ENCODE measurements around the gene ZNF507. TPM values are rescaled to one million over a fixed set of nuclear protein-coding genes. Genes with fewer than 3 reads are reported as not detected.

The ZNF507 gene
- total and polyA plus RNA-seq, 9 donors: 6.4 to 30.5 (median 22.9) TPM

DNA sequence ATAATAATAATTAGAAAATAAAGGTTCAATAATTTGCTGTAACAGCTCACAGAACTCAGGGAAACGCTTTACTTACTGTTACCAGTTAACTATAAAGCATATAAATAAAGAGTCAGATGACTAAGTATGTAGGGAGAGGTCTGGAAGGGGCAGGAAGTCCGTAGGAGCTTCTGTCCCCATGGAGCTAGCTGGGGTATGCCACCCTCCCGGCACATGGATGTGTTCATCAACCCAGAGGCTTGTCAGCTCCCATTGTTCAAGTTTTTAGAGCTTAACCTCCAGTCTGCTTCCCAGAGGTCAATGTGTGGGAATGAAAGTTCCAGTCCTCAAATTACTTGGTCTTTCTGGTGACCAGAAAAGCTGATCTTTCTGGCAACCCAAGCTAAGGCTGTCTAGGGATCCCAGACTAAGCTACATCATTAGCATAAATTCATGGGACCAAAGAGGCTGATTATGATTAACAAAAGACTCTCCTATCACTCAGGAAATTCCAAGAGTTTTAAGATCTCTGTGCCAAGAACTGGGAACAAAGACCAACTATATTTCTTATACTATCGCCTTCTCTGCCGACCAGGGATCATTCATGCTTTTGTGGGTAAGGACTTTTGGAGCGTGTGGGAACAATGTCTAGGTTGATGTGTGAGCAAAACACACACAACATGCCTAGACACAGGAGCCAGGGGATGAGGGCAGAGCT, 31.7 kb upstream of the ZNF507 start:
- intact Hi-C loops (cut with DNase I): no loop called here
- H3K36me3 ChIP-seq: no peaks in the 10 kb centered on the region
- no peak for TF ChIP-seq POLR2A (IDR thresholded peaks at IDR 0.05)
- no peak for TF ChIP-seq EP300 (IDR thresholded peaks at IDR 0.05)
- TF ChIP-seq CTCF (IDR thresholded peaks at IDR 0.05): no peak
- no peaks in the 10 kb centered on the region for H3K27me3 ChIP-seq
- H3K4me1 ChIP-seq (ENCODE audit: insufficient read depth): no peaks in the 10 kb centered on the region
- H3K4me3 ChIP-seq: no peak overlapping the region
- no peak overlapping the region for H3K27ac ChIP-seq
- H3K9me3 ChIP-seq: no peaks in the 10 kb centered on the region
- WGBS, 3 donors: 26 to 32% (median 27%) methylated on average over 6 of the region's 6 CpGs
- no peak for DNase-seq

GRCh38 chr19:32316034-32316433, 29.4 kb upstream of the ZNF507 start:
- no peak overlapping the region for H3K27ac ChIP-seq
- DNase-seq: no peak
- H3K9me3 ChIP-seq: no peaks in the 10 kb centered on the region
- no peaks in the 10 kb centered on the region for H3K27me3 ChIP-seq
- intact Hi-C loops (cut with DNase I): no loop called here
- no peaks in the 10 kb centered on the region for H3K4me1 ChIP-seq (ENCODE audit: insufficient read depth)
- H3K36me3 ChIP-seq: no peaks in the 10 kb centered on the region
- no peak for TF ChIP-seq CTCF (IDR thresholded peaks at IDR 0.05)
- no peak for TF ChIP-seq EP300 (IDR thresholded peaks at IDR 0.05)
- no peak for TF ChIP-seq POLR2A (IDR thresholded peaks at IDR 0.05)
- 73 to 79% (median 77%) methylated on average over 6 of the region's 6 CpGs for WGBS, 3 donors
- no peak overlapping the region for H3K4me3 ChIP-seq

GRCh38 chr19:32317086-32317485, 28.3 kb upstream of the ZNF507 start:
- Histone ChIP-seq H3K4me1 (ENCODE audit: insufficient read depth) (no peaks in the 10 kb centered on the region), H3K36me3 (no peaks in the 10 kb centered on the region), H3K27ac (no peak overlapping the region), H3K9me3 (no peaks in the 10 kb centered on the region), H3K4me3 (no peak overlapping the region), H3K27me3 (no peaks in the 10 kb centered on the region)
- intact Hi-C loops (cut with DNase I): no loop called here
- DNase-seq: no peak
- no peak for TF ChIP-seq CTCF (IDR thresholded peaks at IDR 0.05)
- no peak for TF ChIP-seq POLR2A (IDR thresholded peaks at IDR 0.05)
- TF ChIP-seq EP300 (IDR thresholded peaks at IDR 0.05): no peak
- 24 to 29% (median 27%) methylated on average over 1 of the region's 1 CpG for WGBS, 3 donors

DNA sequence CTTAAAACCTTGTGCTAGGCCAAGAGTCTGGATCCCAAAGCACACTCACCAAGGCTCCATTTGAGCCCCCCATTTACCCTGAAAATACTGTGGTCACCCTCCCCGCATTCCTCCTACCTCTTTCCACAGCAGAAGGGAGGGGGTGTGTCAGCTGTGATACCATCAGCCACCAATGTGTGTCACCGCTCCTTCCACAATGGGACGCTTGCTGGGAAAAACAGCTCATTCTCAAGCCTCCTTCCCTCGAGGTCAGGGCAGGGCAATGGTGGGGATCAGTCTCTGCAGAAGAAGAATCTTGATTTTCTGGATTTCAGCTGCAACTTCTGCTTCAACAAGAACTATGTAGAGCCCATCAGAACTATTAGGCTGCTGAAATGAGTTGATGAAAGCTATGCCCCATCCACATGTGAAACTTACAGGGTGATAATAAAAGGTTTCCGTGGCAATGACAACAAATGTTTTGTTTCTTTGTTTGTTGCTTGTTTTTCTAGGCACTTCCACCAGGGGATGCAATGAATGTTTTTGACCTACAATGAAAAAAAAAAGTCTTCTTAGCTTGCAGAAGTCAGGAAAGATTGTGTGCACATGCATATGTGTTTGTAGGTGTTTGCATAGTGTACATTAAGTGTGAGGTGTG, 26.4 kb upstream of the ZNF507 start:
- H3K4me3 ChIP-seq: no peak overlapping the region
- H3K27me3 ChIP-seq: no peaks in the 10 kb centered on the region
- H3K9me3 ChIP-seq: no peaks in the 10 kb centered on the region
- H3K4me1 ChIP-seq (ENCODE audit: insufficient read depth): no peaks in the 10 kb centered on the region
- intact Hi-C loops (cut with DNase I): no loop called here
- H3K36me3 ChIP-seq: no peaks in the 10 kb centered on the region
- no peak for TF ChIP-seq EP300 (IDR thresholded peaks at IDR 0.05)
- no peak for TF ChIP-seq CTCF (IDR thresholded peaks at IDR 0.05)
- no peak for TF ChIP-seq POLR2A (IDR thresholded peaks at IDR 0.05)
- no peak for DNase-seq
- no peak overlapping the region for H3K27ac ChIP-seq
- WGBS, 3 donors: 58 to 62% (median 61%) methylated on average over 5 of the region's 5 CpGs

Measured in ovary (tissue), 9 donors.